HepG2 (cell line): ENCODE results near the gene TBC1D24. TPM values are rescaled to one million over a fixed set of nuclear protein-coding genes. Genes with fewer than 3 reads are reported as not detected.

ENCODE experiments used
- BRCA1 ChIP-seq: sonication (generic); formaldehyde crosslinking; IDR thresholded peaks from 2 replicates; pipeline ENCODE4 v1.4.0; 2020; ENCODE audit warnings: missing genetic modification reagents
- EP300 ChIP-seq, 3 experiments: sonication (generic) in 1 of 3; formaldehyde crosslinking in 1 of 3; IDR thresholded peaks; 2 replicates each; pipeline versions ENCODE4 v1.5.1 to v1.6.1; 2011 to 2020; ENCODE audit warnings: low read depth in 2 of 3, low read length in 2 of 3, borderline replicate concordance in 1 of 3, improper control_type of control experiment in 1 of 3, mild to moderate bottlenecking in 1 of 3, missing genetic modification reagents in 1 of 3, moderate library complexity in 1 of 3
- FOXC1 ChIP-seq: sonication (generic); formaldehyde crosslinking; IDR thresholded peaks from 2 replicates; pipeline ENCODE4 v1.8.0; 2022; ENCODE audit warnings: mild to moderate bottlenecking, missing genetic modification reagents, borderline replicate concordance
- KDM1A ChIP-seq: IDR thresholded peaks from 2 replicates; pipeline ENCODE4 v1.6.1; 2016; ENCODE audit warnings: missing compliant biosample characterization
- MXD4 ChIP-seq: IDR thresholded peaks from 2 replicates; pipeline ENCODE4 v1.6.1; 2016; ENCODE audit warnings: mild to moderate bottlenecking, missing biosample characterization, missing genetic modification reagents
- SKI ChIP-seq: fragments of 450-650 bp; IDR thresholded peaks from one replicate; pipeline ENCODE4 v1.6.1; 2018; ENCODE audit warnings: mild to moderate bottlenecking; ENCODE audit not compliant: partially characterized antibody
- SMAD3 ChIP-seq: sonication (generic); formaldehyde crosslinking; IDR thresholded peaks from 2 replicates; pipeline ENCODE4 v1.4.0; 2020; ENCODE audit warnings: missing genetic modification reagents
- SRSF4 ChIP-seq: fragments of 200-400 bp; formaldehyde crosslinking; IDR thresholded peaks from one replicate; pipeline ENCODE4 v1.6.1; 2018; ENCODE audit warnings: mild to moderate bottlenecking, low read depth, low read length, moderate library complexity; ENCODE audit not compliant: poor library complexity, severe bottlenecking
- ZMYM2 ChIP-seq: sonication (generic); formaldehyde crosslinking; IDR thresholded peaks from 2 replicates; pipeline ENCODE4 v1.8.0; 2022; ENCODE audit warnings: mild to moderate bottlenecking, missing genetic modification reagents
- ZNF34 ChIP-seq: sonication (generic); formaldehyde crosslinking; IDR thresholded peaks from 2 replicates; pipeline ENCODE4 v1.4.0; 2020; ENCODE audit warnings: mild to moderate bottlenecking, missing genetic modification reagents, borderline replicate concordance
- polyA plus RNA-seq, 8 experiments: library from polyadenylated mRNA; depleted of rRNA in 3 of 8; stranded (reverse) in 7 of 8; unstranded in 1 of 8; fragments of >200 nt; fragmentation: Illumina TruSeq in 4 of 8; extraction: Trizol in 4 of 8; gene quantifications; 2 replicates each; pipeline versions ENCODE4 v1.2.1 to v1.2.3, GENCODE V29; 2011 to 2016; ENCODE audit warnings: low read depth in 4 of 8, missing spikeins in 1 of 8, mixed read lengths in 1 of 8; ENCODE audit not compliant: insufficient read depth in 1 of 8
- total RNA-seq, 5 experiments: library from RNA; depleted of rRNA; stranded (reverse); fragments of >200 nt; fragmentation: Illumina TruSeq; extraction: Trizol; gene quantifications; 2 replicates each; pipeline ENCODE4 v1.2.3, GENCODE V29; 2016; ENCODE audit warnings: low read depth in 1 of 5
- TF ChIP-seq, protein P1 (sequence below): sonication (generic); formaldehyde crosslinking; IDR thresholded peaks from 2 replicates; pipeline ENCODE4 v1.8.1; 2023; ENCODE audit warnings: mild to moderate bottlenecking, missing genetic modification reagents, borderline replicate concordance
- TF ChIP-seq, protein P2 (sequence below): sonication (generic); formaldehyde crosslinking; IDR thresholded peaks from 2 replicates; pipeline ENCODE4 v1.4.0; 2020; ENCODE audit warnings: missing genetic modification reagents, borderline replicate concordance
- TF ChIP-seq, protein P3 (sequence below): sonication (generic); formaldehyde crosslinking; IDR thresholded peaks from 2 replicates; pipeline ENCODE4 v1.4.0; 2020; ENCODE audit warnings: mild to moderate bottlenecking, missing genetic modification reagents
- TF ChIP-seq, protein P4 (sequence below): IDR thresholded peaks from 2 replicates; pipeline ENCODE4 v1.6.1; 2016; ENCODE audit warnings: low read depth, control low read depth
- TF ChIP-seq, protein P5 (sequence below): sonication (generic); formaldehyde crosslinking; IDR thresholded peaks from 2 replicates; pipeline ENCODE4 v1.4.0; 2020; ENCODE audit warnings: mild to moderate bottlenecking, missing genetic modification reagents
- TF ChIP-seq, protein P6 (sequence below): sonication (generic); formaldehyde crosslinking; IDR thresholded peaks from 2 replicates; pipeline ENCODE4 v1.4.0; 2020; ENCODE audit warnings: mild to moderate bottlenecking, missing genetic modification reagents
- TF ChIP-seq, protein P7 (sequence below): sonication (generic); formaldehyde crosslinking; IDR thresholded peaks from 2 replicates; pipeline ENCODE4 v1.5.0; 2020; ENCODE audit warnings: mild to moderate bottlenecking, missing genetic modification reagents

Gene TBC1D24
- total and polyA plus RNA-seq, 2 of the 13 experiments (the other 11 are each of a cell fraction or from before 2014, with no cell fraction given) = 7.7 to 13.7 TPM

DNA sequence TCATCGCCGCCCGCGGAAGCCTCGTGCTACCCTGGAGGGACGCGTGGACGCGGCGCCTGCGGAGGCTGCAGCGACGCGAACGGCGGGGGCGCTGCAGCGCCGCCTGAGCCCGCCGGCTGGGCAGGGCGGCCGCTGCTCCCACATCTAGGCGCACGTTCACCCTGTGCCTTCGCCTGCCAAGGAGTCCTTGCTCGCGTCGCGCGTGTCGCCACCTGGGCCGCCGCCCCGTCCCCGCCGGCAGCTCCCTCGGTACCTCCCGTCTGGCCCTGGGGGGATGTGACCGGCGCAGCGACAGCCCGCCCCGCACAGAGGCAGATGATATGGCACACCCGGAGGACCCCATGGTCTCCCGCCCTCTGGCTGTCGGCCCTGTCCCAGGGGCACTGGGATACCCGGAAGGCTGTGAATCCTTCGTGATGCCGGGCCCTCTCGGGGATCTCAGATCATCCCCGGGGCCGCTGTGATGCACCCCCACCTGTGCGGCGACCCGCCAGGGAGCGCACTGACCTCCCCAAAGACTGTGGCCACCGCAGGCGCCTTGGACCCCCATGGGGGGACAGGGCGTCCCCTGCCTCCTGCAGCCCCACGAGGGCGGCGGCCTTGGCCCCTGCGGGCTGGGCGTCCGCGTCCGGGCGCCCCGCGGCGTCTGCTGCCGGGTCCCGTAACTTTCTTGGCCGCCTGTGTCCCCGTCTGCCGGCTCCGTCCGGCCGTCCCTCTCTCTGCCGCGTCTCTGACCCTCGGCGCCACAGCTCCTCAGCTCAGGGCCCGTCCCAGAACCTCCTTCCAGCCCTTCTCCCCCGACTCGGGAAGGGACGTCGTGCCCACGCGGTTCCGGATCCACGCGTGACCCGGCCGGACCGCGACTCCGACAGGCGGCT is 689 bp upstream of the TBC1D24 start (continued):
- TF ChIP-seq, protein P1, sequence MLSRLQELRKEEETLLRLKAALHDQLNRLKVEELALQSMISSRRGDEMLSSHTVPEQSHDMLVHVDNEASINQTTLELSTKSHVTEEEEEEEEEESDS (CRISPR knock-in tag) = no peak
- TF ChIP-seq MXD4 (CRISPR knock-in tag) = no peak
- TF ChIP-seq, protein P2, sequence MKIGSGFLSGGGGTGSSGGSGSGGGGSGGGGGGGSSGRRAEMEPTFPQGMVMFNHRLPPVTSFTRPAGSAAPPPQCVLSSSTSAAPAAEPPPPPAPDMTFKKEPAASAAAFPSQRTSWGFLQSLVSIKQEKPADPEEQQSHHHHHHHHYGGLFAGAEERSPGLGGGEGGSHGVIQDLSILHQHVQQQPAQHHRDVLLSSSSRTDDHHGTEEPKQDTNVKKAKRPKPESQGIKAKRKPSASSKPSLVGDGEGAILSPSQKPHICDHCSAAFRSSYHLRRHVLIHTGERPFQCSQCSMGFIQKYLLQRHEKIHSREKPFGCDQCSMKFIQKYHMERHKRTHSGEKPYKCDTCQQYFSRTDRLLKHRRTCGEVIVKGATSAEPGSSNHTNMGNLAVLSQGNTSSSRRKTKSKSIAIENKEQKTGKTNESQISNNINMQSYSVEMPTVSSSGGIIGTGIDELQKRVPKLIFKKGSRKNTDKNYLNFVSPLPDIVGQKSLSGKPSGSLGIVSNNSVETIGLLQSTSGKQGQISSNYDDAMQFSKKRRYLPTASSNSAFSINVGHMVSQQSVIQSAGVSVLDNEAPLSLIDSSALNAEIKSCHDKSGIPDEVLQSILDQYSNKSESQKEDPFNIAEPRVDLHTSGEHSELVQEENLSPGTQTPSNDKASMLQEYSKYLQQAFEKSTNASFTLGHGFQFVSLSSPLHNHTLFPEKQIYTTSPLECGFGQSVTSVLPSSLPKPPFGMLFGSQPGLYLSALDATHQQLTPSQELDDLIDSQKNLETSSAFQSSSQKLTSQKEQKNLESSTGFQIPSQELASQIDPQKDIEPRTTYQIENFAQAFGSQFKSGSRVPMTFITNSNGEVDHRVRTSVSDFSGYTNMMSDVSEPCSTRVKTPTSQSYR (CRISPR knock-in tag) = no peak
- TF ChIP-seq ZNF34 (CRISPR knock-in tag) = no peak
- TF ChIP-seq ZMYM2 (CRISPR knock-in tag) = no peak
- TF ChIP-seq, protein P3, sequence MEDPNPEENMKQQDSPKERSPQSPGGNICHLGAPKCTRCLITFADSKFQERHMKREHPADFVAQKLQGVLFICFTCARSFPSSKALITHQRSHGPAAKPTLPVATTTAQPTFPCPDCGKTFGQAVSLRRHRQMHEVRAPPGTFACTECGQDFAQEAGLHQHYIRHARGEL (CRISPR knock-in tag) = no peak
- no peak for TF ChIP-seq KDM1A
- TF ChIP-seq BRCA1 (CRISPR knock-in tag) = 0 out of 2 replicates have a peak, but pooled peaks have one; percentile 26
- TF ChIP-seq SKI = no peak
- TF ChIP-seq SRSF4 = no peak
- no peak for TF ChIP-seq SMAD3 (CRISPR knock-in tag)
- TF ChIP-seq, protein P4, sequence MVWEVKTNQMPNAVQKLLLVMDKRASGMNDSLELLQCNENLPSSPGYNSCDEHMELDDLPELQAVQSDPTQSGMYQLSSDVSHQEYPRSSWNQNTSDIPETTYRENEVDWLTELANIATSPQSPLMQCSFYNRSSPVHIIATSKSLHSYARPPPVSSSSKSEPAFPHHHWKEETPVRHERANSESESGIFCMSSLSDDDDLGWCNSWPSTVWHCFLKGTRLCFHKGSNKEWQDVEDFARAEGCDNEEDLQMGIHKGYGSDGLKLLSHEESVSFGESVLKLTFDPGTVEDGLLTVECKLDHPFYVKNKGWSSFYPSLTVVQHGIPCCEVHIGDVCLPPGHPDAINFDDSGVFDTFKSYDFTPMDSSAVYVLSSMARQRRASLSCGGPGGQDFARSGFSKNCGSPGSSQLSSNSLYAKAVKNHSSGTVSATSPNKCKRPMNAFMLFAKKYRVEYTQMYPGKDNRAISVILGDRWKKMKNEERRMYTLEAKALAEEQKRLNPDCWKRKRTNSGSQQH (CRISPR knock-in tag) = 0 out of 2 replicates have a peak, but pooled peaks have one; percentile 9
- TF ChIP-seq FOXC1 (CRISPR knock-in tag) = no peak; the same call in 1 of the 2 replicates
- no peak for TF ChIP-seq EP300 (IDR thresholded peaks at IDR 0.05; ENCODE audit: low read depth in 2 of 2, low read length in 2 of 2)
- TF ChIP-seq EP300 (CRISPR knock-in tag; IDR thresholded peaks at IDR 0.05; ENCODE audit: borderline replicate concordance) = no peak
- TF ChIP-seq, protein P5, sequence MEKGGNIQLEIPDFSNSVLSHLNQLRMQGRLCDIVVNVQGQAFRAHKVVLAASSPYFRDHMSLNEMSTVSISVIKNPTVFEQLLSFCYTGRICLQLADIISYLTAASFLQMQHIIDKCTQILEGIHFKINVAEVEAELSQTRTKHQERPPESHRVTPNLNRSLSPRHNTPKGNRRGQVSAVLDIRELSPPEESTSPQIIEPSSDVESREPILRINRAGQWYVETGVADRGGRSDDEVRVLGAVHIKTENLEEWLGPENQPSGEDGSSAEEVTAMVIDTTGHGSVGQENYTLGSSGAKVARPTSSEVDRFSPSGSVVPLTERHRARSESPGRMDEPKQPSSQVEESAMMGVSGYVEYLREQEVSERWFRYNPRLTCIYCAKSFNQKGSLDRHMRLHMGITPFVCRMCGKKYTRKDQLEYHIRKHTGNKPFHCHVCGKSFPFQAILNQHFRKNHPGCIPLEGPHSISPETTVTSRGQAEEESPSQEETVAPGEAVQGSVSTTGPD (CRISPR knock-in tag) = no peak
- TF ChIP-seq, protein P6, sequence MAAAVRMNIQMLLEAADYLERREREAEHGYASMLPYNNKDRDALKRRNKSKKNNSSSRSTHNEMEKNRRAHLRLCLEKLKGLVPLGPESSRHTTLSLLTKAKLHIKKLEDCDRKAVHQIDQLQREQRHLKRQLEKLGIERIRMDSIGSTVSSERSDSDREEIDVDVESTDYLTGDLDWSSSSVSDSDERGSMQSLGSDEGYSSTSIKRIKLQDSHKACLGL (CRISPR knock-in tag) = peak; percentile 21; the same call in 1 of the 2 replicates
- TF ChIP-seq, protein P7, sequence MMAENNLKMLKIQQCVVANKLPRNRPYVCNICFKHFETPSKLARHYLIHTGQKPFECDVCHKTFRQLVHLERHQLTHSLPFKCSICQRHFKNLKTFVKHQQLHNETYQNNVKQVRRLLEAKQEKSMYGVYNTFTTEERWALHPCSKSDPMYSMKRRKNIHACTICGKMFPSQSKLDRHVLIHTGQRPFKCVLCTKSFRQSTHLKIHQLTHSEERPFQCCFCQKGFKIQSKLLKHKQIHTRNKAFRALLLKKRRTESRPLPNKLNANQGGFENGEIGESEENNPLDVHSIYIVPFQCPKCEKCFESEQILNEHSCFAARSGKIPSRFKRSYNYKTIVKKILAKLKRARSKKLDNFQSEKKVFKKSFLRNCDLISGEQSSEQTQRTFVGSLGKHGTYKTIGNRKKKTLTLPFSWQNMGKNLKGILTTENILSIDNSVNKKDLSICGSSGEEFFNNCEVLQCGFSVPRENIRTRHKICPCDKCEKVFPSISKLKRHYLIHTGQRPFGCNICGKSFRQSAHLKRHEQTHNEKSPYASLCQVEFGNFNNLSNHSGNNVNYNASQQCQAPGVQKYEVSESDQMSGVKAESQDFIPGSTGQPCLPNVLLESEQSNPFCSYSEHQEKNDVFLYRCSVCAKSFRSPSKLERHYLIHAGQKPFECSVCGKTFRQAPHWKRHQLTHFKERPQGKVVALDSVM = 0 out of 2 replicates have a peak, but pooled peaks have one; percentile 20
